ENCODE results near the gene MAN1A2. TPM values are rescaled to one million over a fixed set of nuclear protein-coding genes. Genes with fewer than 3 reads are reported as not detected.
A peak's percentile ranks its signal among the peaks of the same experiment; 100 is the strongest.

The MAN1A2 gene
- polyA plus RNA-seq, 3 donors: 4.0 to 10.5 (median 7.2) TPM

- Histone ChIP-seq H4K20me1 (ENCODE audit: insufficient read depth, low read length) (no peaks in the 10 kb centered on the region), H3K4me2 (replicated peaks; ENCODE audit: extremely low read depth, low read length, poor library complexity, severe bottlenecking) (no peak overlapping the region), H3K4me1 (ENCODE audit: control insufficient read depth in 1 of 2, insufficient read depth in 2 of 2, low read length in 2 of 2) (peaks cover 7 to 8% of the 10 kb centered on the region in 2 donors), H3K4me3 (replicated peaks in 1 of 3; ENCODE audit: low read depth in 2 of 3, low read length in 3 of 3) (no peak overlapping the region), H3K79me2 (ENCODE audit: insufficient read depth, low read length) (no peaks in the 10 kb centered on the region), H3K9ac (ENCODE audit: insufficient read depth, low read length, poor library complexity, severe bottlenecking) (no peak overlapping the region), H3K36me3 (replicated peaks in 1 of 2; ENCODE audit: control insufficient read depth in 1 of 2, insufficient read depth in 2 of 2, low read length in 2 of 2) (no peaks in the 10 kb centered on the region), H3K27me3 (ENCODE audit: control insufficient read depth in 2 of 2, insufficient read depth in 2 of 2, low read length in 2 of 2) (no peaks in the 10 kb centered on the region), H3K27ac (ENCODE audit: low read depth in 1 of 2, low read length in 2 of 2) (no peak overlapping the region), H2AFZ (ENCODE audit: insufficient read depth, low read depth, low read length, poor library complexity, severe bottlenecking) (no peak overlapping the region), H3K9me3 (replicated peaks in 1 of 2; ENCODE audit: control insufficient read depth in 1 of 2, insufficient read depth in 1 of 2, low read length in 2 of 2) (peaks cover 0 to 2% of the 10 kb centered on the region in 2 donors)
- Mint-ChIP-seq H3K27me3 (ENCODE audit: low read depth in 3 of 3) (peaks cover 0 to 1% (median 0%) of the 10 kb centered on the region in 3 donors), H3K9me3 (peaks cover 0 to 8% (median 3%) of the 10 kb centered on the region in 7 donors), H3K4me1 (peaks cover 18% of the 10 kb centered on the region), H3K36me3 (no peaks in the 10 kb centered on the region), H3K27ac (peak overlapping the region in 1 of 7 donors; percentile 77), H3K4me3 (no peak overlapping the region)
- DNase-seq: no peak
- intact Hi-C loops (cut with micrococcal nuclease): no loop called here
- WGBS (ENCODE audit: insufficient coverage): 95% methylated on average over 2 of the region's 2 CpGs
- TF ChIP-seq, protein P1, sequence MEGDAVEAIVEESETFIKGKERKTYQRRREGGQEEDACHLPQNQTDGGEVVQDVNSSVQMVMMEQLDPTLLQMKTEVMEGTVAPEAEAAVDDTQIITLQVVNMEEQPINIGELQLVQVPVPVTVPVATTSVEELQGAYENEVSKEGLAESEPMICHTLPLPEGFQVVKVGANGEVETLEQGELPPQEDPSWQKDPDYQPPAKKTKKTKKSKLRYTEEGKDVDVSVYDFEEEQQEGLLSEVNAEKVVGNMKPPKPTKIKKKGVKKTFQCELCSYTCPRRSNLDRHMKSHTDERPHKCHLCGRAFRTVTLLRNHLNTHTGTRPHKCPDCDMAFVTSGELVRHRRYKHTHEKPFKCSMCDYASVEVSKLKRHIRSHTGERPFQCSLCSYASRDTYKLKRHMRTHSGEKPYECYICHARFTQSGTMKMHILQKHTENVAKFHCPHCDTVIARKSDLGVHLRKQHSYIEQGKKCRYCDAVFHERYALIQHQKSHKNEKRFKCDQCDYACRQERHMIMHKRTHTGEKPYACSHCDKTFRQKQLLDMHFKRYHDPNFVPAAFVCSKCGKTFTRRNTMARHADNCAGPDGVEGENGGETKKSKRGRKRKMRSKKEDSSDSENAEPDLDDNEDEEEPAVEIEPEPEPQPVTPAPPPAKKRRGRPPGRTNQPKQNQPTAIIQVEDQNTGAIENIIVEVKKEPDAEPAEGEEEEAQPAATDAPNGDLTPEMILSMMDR (IDR thresholded peaks at IDR 0.05): no peak
Observed at GRCh38 chr1:117561071-117561470, 193.8 kb downstream of the MAN1A2 start.

GRCh38 chr1:117561551-117561950, 194.3 kb downstream of the MAN1A2 start:
- Mint-ChIP-seq H3K9me3 (peaks cover 0 to 8% (median 3%) of the 10 kb centered on the region in 7 donors), H3K27me3 (ENCODE audit: low read depth in 3 of 3) (peaks cover 0 to 2% (median 0%) of the 10 kb centered on the region in 3 donors), H3K4me3 (no peak overlapping the region), H3K27ac (peak overlapping the region in 1 of 7 donors; percentile 73), H3K36me3 (no peaks in the 10 kb centered on the region), H3K4me1 (peaks cover 13% of the 10 kb centered on the region)
- no peak overlapping the region for H3K4me2 ChIP-seq (replicated peaks; ENCODE audit: extremely low read depth, low read length, poor library complexity, severe bottlenecking)
- 89% methylated on average over 1 of the region's 2 CpGs for WGBS (ENCODE audit: insufficient coverage)
- no peaks in the 10 kb centered on the region for H3K79me2 ChIP-seq (ENCODE audit: insufficient read depth, low read length)
- TF ChIP-seq, protein P1 (IDR thresholded peaks at IDR 0.05): no peak
- DNase-seq: no peak
- no peaks in the 10 kb centered on the region for H3K27me3 ChIP-seq (ENCODE audit: control insufficient read depth in 2 of 2, insufficient read depth in 2 of 2, low read length in 2 of 2)
- no peak overlapping the region for H2AFZ ChIP-seq (ENCODE audit: insufficient read depth, low read depth, low read length, poor library complexity, severe bottlenecking)
- peaks cover 0 to 2% of the 10 kb centered on the region in 2 donors for H3K9me3 ChIP-seq (replicated peaks in 1 of 2; ENCODE audit: control insufficient read depth in 1 of 2, insufficient read depth in 1 of 2, low read length in 2 of 2)
- no peaks in the 10 kb centered on the region for H4K20me1 ChIP-seq (ENCODE audit: insufficient read depth, low read length)
- H3K4me1 ChIP-seq (ENCODE audit: control insufficient read depth in 1 of 2, insufficient read depth in 2 of 2, low read length in 2 of 2): peaks cover 7 to 8% of the 10 kb centered on the region in 2 donors
- intact Hi-C loops (cut with micrococcal nuclease): no loop called here
- no peak overlapping the region for H3K27ac ChIP-seq (ENCODE audit: low read depth in 1 of 2, low read length in 2 of 2)
- no peak overlapping the region for H3K9ac ChIP-seq (ENCODE audit: insufficient read depth, low read length, poor library complexity, severe bottlenecking)
- H3K4me3 ChIP-seq (replicated peaks in 1 of 3; ENCODE audit: low read depth in 2 of 3, low read length in 3 of 3): no peak overlapping the region
- H3K36me3 ChIP-seq (replicated peaks in 1 of 2; ENCODE audit: control insufficient read depth in 1 of 2, insufficient read depth in 2 of 2, low read length in 2 of 2): no peaks in the 10 kb centered on the region
